SK-N-SH treated with all-trans-retinoic acid at 6 μM for 48 hours (cell line): ENCODE results near the gene PGP.

ENCODE experiments used
- ARNTL ChIP-seq: fragments of 450-650 bp; formaldehyde crosslinking; IDR thresholded peaks from 2 replicates; pipeline ENCODE4 v1.5.0; 2020; ENCODE audit warnings: low read depth, mild to moderate bottlenecking, moderate library complexity, borderline replicate concordance
- OSR1 ChIP-seq: fragments of 250-450 bp; sonication (Bioruptor Pico); IDR thresholded peaks from 2 replicates; pipeline ENCODE4 v1.8.0; 2022; ENCODE audit warnings: moderate library complexity, mild to moderate bottlenecking, inconsistent platforms
- PATZ1 ChIP-seq: fragments of 250-450 bp; sonication (Bioruptor Pico); IDR thresholded peaks from 2 replicates; pipeline ENCODE4 v1.8.0; 2020; ENCODE audit warnings: mild to moderate bottlenecking, moderate library complexity, borderline replicate concordance
- RARB ChIP-seq: fragments of 250-450 bp; sonication (Bioruptor Pico); IDR thresholded peaks from 2 replicates; pipeline ENCODE4 v1.8.0; 2021; ENCODE audit warnings: mild to moderate bottlenecking, moderate library complexity
- TCF4 ChIP-seq: fragments of 250-450 bp; sonication (Bioruptor Pico); IDR thresholded peaks from 2 replicates; pipeline ENCODE4 v1.8.0; 2021; ENCODE audit warnings: mild to moderate bottlenecking, moderate library complexity, borderline replicate concordance
- TOX ChIP-seq: fragments of 250-450 bp; sonication (Bioruptor Pico); IDR thresholded peaks from 2 replicates; pipeline ENCODE4 v1.8.0; 2021; ENCODE audit warnings: mild to moderate bottlenecking, moderate library complexity, borderline replicate concordance
- ZNF70 ChIP-seq: fragments of 450-650 bp; formaldehyde crosslinking; IDR thresholded peaks from 2 replicates; pipeline ENCODE4 v1.5.0; 2020; ENCODE audit warnings: mild to moderate bottlenecking, moderate library complexity

- TF ChIP-seq TCF4 (CRISPR knock-in tag) (no peak), RARB (CRISPR knock-in tag) (no peak), ZNF70 (CRISPR knock-in tag) (no peak), PATZ1 (CRISPR knock-in tag) (no peak), TOX (CRISPR knock-in tag) (no peak), OSR1 (CRISPR knock-in tag) (no peak), ARNTL (no peak)
These were observed 16.9 kb downstream of the PGP start for GRCh38 chr16:2197765-2198164.
